Stomach (tissue), 9 donors: ENCODE data around the gene SLC7A10. TPM values are rescaled to one million over a fixed set of nuclear protein-coding genes. Genes with fewer than 3 reads are reported as not detected.

Experiments
- DNase-seq, 2 donors: peaks; one replicate each; pipeline versions ENCODE4 v3.0.0 to v3.0.0-alpha.2; 2013 to 2019
- H3K27ac ChIP-seq, 5 donors: fragments of 200-600 bp in 4 of 5; sonication (generic) in 4 of 5; one replicate each; pipeline ENCODE4 v1.5.1; 2013 to 2019; ENCODE audit warnings: mild to moderate bottlenecking in 1 of 5, moderate library complexity in 1 of 5
- H3K27me3 ChIP-seq, 3 donors: fragments of 200-600 bp; sonication (generic); one replicate each; pipeline ENCODE4 v1.5.1; 2017 to 2019; ENCODE audit warnings: mixed run types in 1 of 3
- H3K36me3 ChIP-seq, 4 donors: fragments of 200-600 bp; sonication (generic); 1 replicate in 3 of 4; 2 replicates in 1 of 4; pipeline ENCODE4 v1.5.1; 2016 to 2019
- H3K4me1 ChIP-seq, 4 donors: fragments of 200-600 bp; sonication (generic); one replicate each; pipeline ENCODE4 v1.5.1; 2016 to 2019
- H3K4me3 ChIP-seq, 4 donors: fragments of 200-600 bp; sonication (generic) in 3 of 4; one replicate each; pipeline ENCODE4 v1.5.1; 2016 to 2019; ENCODE audit warnings: mild to moderate bottlenecking in 1 of 4
- H3K9me3 ChIP-seq, 4 donors: fragments of 200-600 bp; sonication (generic); one replicate each; pipeline ENCODE4 v1.5.1; 2016 to 2019
- EP300 ChIP-seq: sonication (generic); formaldehyde crosslinking; IDR thresholded peaks from one replicate; pipeline ENCODE4 v1.6.1; 2017; ENCODE audit warnings: antibody characterized with exemption
- POLR2A ChIP-seq, 4 donors: fragments of 450-650 bp; IDR thresholded peaks; one replicate each; pipeline ENCODE4 v1.6.1; 2016; ENCODE audit warnings: antibody characterized with exemption in 4 of 4, control low read depth in 2 of 4, mild to moderate bottlenecking in 1 of 4, moderate library complexity in 1 of 4
- POLR2AphosphoS5 ChIP-seq, 3 donors: sonication (generic); formaldehyde crosslinking; IDR thresholded peaks; one replicate each; pipeline ENCODE4 v1.6.1; 2016; ENCODE audit warnings: antibody characterized with exemption in 3 of 3
- WGBS, 5 donors: extraction: QIAGEN DNeasy Blood & Tissue Kit in 3 of 5; methylation state at CpG; one replicate each; pipeline versions ENCODE4 v1.1.5 to v1.1.7; 2013 to 2018; 5-methylcytosine and 5-hydroxymethylcytosine counted together
- intact Hi-C: fragments of 100-400 bp; cut with DNase I; formaldehyde crosslinking; loops from one replicate; pipeline ENCODE4 v1.15.1; 2023; ENCODE audit warnings: low total_unique reads
- polyA plus RNA-seq, 3 donors: library from polyadenylated mRNA; stranded (reverse); fragments of 200-250 nt; gene quantifications; one replicate each; pipeline ENCODE4 v1.2.3, GENCODE V29; 2013
- total RNA-seq, 5 donors: library from RNA; depleted of rRNA; stranded (reverse); fragments of >200 nt; gene quantifications; one replicate each; pipeline versions ENCODE4 v1.1.0 to v1.2.3, GENCODE V29; 2014 to 2016
- TF ChIP-seq, protein P1 (sequence below), 7 experiments: fragments of 450-650 bp in 4 of 7; fragments of 200-600 bp in 3 of 7; sonication (generic) in 3 of 7; IDR thresholded peaks; one replicate each; pipeline ENCODE4 v1.5.1; 2016 to 2019; ENCODE audit warnings: antibody characterized with exemption in 7 of 7, control low read depth in 2 of 7, mild to moderate bottlenecking in 1 of 7
- donor health status: healthy with polysubstance abuse.
- donor health status: Bipolar disorder and iron deficiency.
- donor health status: healthy.

SLC7A10 gene
- total and polyA plus RNA-seq, 8 donors, result 0.73 TPM; not detected in 7

DNA sequence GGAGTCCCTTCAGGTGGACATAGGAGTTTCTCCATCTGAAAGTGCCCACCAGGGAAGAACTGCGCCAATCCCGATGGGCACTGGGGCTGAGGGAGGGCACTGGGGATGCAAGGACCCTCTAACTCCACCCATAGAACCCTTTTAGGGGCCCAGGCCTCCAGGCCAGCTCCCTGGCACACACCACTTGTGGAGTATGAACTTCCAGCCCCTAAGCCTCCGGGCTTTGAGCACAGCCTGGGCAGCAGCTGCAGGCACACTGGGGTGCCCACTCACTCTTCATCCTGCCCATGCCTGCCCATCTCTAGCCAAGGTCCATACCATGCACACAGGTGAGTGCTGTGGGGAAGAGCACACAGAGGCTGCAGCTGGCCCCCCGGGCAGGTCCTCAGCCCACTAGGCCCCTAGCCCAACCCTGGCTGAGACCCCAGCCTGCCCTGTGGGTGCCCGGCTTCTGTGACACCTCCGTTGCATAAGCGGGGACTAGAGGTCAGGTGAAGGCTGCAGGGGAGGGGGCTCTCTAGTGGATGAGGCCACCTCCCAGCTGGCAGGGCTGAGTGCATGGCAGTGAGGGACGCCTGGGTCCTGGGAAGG is 14.6 kb upstream of the SLC7A10 start:
- Histone ChIP-seq H3K27me3 (peaks cover 0 to 20% (median 0%) of the 10 kb centered on the region in 3 donors), H3K9me3 (peaks cover 0 to 1% (median 0%) of the 10 kb centered on the region in 4 donors), H3K4me1 (peaks cover 8 to 17% (median 15%) of the 10 kb centered on the region in 4 donors), H3K36me3 (no peaks in the 10 kb centered on the region), H3K27ac (no peak overlapping the region), H3K4me3 (no peak overlapping the region)
- intact Hi-C loops, result loop anchor here (2.0 to 10.0 kb wide), 2 partner anchors 167 to 535 kb away; no protein-coding TSS in a partner anchor
- TF ChIP-seq, protein P1, sequence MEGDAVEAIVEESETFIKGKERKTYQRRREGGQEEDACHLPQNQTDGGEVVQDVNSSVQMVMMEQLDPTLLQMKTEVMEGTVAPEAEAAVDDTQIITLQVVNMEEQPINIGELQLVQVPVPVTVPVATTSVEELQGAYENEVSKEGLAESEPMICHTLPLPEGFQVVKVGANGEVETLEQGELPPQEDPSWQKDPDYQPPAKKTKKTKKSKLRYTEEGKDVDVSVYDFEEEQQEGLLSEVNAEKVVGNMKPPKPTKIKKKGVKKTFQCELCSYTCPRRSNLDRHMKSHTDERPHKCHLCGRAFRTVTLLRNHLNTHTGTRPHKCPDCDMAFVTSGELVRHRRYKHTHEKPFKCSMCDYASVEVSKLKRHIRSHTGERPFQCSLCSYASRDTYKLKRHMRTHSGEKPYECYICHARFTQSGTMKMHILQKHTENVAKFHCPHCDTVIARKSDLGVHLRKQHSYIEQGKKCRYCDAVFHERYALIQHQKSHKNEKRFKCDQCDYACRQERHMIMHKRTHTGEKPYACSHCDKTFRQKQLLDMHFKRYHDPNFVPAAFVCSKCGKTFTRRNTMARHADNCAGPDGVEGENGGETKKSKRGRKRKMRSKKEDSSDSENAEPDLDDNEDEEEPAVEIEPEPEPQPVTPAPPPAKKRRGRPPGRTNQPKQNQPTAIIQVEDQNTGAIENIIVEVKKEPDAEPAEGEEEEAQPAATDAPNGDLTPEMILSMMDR (IDR thresholded peaks at IDR 0.05), result no peak
- TF ChIP-seq POLR2A (IDR thresholded peaks at IDR 0.05) (no peak), POLR2AphosphoS5 (IDR thresholded peaks at IDR 0.05) (no peak), EP300 (no peak)
- DNase-seq, result no peak
- WGBS, 5 donors, result 86 to 94% (median 89%) methylated on average over 4 to 8 of the region's 8 CpGs

DNA sequence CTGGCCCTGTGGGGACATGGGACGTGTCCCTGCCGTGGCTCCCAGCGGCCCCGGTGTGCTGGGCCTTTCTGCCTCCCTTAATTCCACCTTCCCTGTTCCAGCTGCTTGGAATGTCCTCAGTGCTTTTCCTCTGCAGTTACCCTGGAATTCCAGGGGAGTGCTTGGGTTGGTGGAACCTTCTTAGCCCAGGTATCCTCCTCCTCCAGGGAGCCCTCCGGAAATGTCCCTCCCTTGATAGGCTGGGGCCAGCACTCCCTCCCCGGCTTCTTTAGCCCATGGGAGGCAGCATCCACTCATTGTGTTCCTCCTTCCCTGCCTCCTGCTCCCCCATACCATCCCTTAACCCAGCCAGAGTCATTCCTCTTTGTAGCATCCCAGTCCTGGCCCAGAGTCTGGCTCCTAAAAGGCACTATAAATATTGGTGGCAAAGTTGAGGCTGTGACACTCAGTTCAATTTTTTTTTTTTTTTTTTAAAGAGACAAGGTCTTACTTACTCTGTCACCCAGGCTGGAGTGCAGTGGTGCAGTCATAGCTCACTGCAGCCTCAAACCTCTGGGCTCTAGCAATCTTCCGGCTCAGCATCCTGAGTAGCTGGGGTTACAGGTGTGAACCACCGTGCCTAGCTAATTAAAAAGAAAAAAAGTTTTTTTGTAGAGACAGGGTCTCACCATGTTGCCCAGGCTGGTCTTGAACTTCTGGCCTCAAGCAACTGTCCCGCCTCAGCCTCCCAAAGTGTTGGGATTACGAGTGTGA is 13.7 kb upstream of the SLC7A10 start:
- DNase-seq, result no peak
- Histone ChIP-seq H3K4me1 (peaks cover 8 to 19% (median 18%) of the 10 kb centered on the region in 4 donors), H3K27me3 (peaks cover 0 to 29% (median 0%) of the 10 kb centered on the region in 3 donors), H3K36me3 (no peaks in the 10 kb centered on the region), H3K27ac (no peak overlapping the region), H3K9me3 (no peaks in the 10 kb centered on the region), H3K4me3 (no peak overlapping the region)
- intact Hi-C loops, result no loop called here
- no peak for TF ChIP-seq POLR2AphosphoS5 (IDR thresholded peaks at IDR 0.05)
- TF ChIP-seq, protein P1 (IDR thresholded peaks at IDR 0.05), result no peak
- TF ChIP-seq EP300, result no peak
- TF ChIP-seq POLR2A (IDR thresholded peaks at IDR 0.05), result no peak
- WGBS, 5 donors, result 78 to 89% (median 86%) methylated on average over 10 of the region's 10 CpGs

DNA sequence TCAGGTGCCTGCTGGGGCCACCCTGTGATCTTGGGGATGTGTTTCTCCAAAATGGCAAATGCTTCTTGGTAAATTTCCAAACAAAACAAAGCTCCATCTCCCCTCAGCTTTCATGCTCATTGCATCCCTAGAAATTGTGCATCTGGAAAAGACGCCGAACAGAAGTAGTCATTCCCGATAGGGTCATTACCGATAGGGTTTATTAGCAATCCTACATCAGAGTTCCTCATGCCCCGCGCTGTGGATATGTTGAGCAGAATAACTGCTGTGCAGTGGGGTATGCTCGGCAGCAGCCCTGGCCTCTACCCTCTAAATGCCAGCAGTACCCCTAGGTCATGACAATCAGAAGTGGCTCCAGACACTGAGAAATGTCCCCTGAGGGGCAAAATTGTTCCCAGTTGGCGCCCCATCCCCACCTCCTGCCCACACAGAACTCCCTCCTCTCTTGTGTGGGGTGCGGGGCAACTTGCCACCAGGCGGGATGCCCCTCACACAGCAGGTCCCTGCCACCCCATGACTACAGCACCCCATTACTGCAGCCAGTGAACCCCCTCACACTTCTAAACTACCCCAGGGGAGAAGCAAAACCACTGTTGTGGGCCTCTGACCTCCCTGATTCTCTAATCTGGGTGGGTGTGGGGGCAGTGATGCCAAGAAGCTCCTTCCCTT is 13.0 kb upstream of the SLC7A10 start:
- 85 to 95% (median 93%) methylated on average over 8 to 10 of the region's 10 CpGs for WGBS, 5 donors
- DNase-seq, result no peak
- intact Hi-C loops, result no loop called here
- TF ChIP-seq EP300, result no peak
- no peaks in the 10 kb centered on the region for H3K36me3 ChIP-seq
- peaks cover 0 to 37% (median 4%) of the 10 kb centered on the region in 3 donors for H3K27me3 ChIP-seq
- H3K4me1 ChIP-seq, result peaks cover 8 to 19% (median 18%) of the 10 kb centered on the region in 4 donors
- H3K4me3 ChIP-seq, result no peak overlapping the region
- H3K9me3 ChIP-seq, result no peaks in the 10 kb centered on the region
- no peak overlapping the region for H3K27ac ChIP-seq

DNA sequence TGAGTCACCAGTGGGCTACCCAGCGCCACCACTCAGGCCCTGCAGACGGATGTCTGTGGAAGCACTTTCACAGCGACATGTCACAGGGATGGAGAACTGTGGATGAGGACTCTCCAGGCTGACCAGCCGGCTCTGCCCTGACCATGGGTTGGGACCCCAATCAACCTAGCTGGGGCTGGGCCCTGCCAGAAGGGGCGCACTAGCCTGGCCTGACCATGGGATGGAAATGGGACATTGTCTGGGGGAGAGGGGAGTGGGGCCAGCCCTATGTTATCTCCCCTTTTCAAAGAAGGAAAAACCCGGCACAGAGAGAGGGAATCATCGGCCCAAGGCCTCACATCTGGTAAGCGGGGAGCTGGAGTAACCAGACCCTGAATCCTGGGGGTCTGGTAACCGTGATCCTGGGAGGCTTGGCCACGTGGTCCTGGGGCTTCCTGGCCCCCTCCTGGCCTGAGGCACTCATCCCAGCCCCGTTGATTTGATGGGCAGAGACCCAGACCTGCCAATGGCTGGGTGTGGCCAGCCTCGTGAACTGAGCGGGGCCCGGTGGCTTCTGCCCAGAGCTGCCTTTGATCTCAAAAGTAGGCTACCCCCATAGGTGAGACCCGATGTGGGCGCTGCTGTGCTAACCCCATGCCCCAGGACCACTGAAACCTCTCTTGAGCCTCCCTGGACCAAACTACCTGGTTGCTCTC is 11.2 kb upstream of the SLC7A10 start:
- 82 to 86% (median 83%) methylated on average over 16 of the region's 16 CpGs for WGBS, 5 donors
- Histone ChIP-seq H3K27ac (no peak overlapping the region), H3K9me3 (no peaks in the 10 kb centered on the region), H3K36me3 (no peaks in the 10 kb centered on the region), H3K27me3 (peaks cover 0 to 35% (median 4%) of the 10 kb centered on the region in 3 donors), H3K4me3 (no peak overlapping the region), H3K4me1 (peaks cover 8 to 18% (median 16%) of the 10 kb centered on the region in 4 donors)
- intact Hi-C loops, result no loop called here
- TF ChIP-seq EP300, result no peak
- TF ChIP-seq POLR2AphosphoS5 (IDR thresholded peaks at IDR 0.05), result no peak
- TF ChIP-seq, protein P1 (IDR thresholded peaks at IDR 0.05), result no peak
- TF ChIP-seq POLR2A (IDR thresholded peaks at IDR 0.05), result no peak
- DNase-seq, result no peak
